ENCODE results near the gene NELFB. TPM values are rescaled to one million over a fixed set of nuclear protein-coding genes. Genes with fewer than 3 reads are reported as not detected.

The NELFB gene
- total and polyA plus RNA-seq, 9 of the 15 experiments (the other 6 are each of a cell fraction or from before 2014, with no cell fraction given): 0.24 to 84.0 (median 29.7) TPM

DNA sequence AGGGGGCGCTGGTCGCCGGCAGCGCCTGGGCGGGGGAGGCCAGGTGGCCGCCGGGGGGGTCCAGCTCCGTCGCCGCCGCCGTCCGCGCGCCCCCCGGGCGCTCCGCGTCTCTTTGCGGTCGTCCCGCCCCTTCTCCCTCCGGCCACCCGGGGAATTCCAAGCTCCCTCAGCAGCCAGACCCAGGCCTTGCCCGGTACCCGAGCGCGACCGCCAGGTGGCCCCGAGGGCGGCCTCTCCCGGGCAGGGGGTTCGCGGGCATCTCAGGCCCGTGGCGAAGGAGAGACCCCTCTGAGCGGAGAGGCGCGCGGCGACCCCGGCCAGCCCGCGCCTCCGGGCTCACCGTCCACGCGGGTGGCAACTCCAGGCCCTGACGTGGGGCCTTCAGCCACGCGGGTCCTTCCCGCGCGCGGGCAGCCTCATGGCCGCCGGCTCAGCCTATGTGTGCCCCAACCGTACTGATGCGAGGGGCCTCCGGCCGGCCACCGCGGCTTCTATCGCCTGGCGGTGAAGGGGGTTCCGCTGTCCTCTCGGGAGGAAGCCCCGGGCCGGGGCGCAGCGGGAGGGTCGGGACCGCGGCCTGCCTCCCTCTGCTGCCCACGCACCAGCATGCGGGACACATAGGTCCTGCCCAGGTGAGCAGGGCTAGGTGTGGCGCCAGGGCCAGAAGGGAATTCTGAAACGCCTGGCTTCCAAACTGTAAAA, 47.5 kb downstream of the NELFB start (continued):
- no peak for TF ChIP-seq ZNF146 (CRISPR knock-in tag; IDR thresholded peaks at IDR 0.05; ENCODE audit: unreplicated experiment)
- TF ChIP-seq TCFL5 (CRISPR knock-in tag; conservative IDR thresholded peaks at IDR 0.05): no peak
- no peak for TF ChIP-seq ZNF384 (IDR thresholded peaks at IDR 0.05; ENCODE audit: low read depth, low read length)
- TF ChIP-seq CBFA2T2 (conservative IDR thresholded peaks at IDR 0.05): no peak
- TF ChIP-seq HNRNPL (IDR thresholded peaks at IDR 0.05; ENCODE audit: low read depth, low read length): peak; percentile 92
- no peak for TF ChIP-seq SRF (CRISPR knock-in tag; IDR thresholded peaks at IDR 0.05)
- peak; percentile 93 for TF ChIP-seq ZNF232 (CRISPR knock-in tag; IDR thresholded peaks at IDR 0.05)
- no peak for TF ChIP-seq CBX8 (IDR thresholded peaks at IDR 0.05; ENCODE audit: borderline replicate concordance, extremely low read depth, low read depth, low read length, poor library complexity, severe bottlenecking)
- TF ChIP-seq KLF10 (CRISPR knock-in tag; IDR thresholded peaks at IDR 0.05): no peak
- peak; percentile 63; the same call in 1 of the 2 replicates for TF ChIP-seq SMAD4 (CRISPR knock-in tag; conservative IDR thresholded peaks at IDR 0.05)
- no peak for TF ChIP-seq SREBF1 (IDR thresholded peaks at IDR 0.05; ENCODE audit: borderline replicate concordance, low read depth, low read length)
- TF ChIP-seq STAG1 (CRISPR knock-in tag; IDR thresholded peaks at IDR 0.05; ENCODE audit: borderline replicate concordance): peak; percentile 60
- TF ChIP-seq PHF21A (IDR thresholded peaks at IDR 0.05; ENCODE audit: borderline replicate concordance, low read depth): no peak
- TF ChIP-seq SP2 (IDR thresholded peaks at IDR 0.05; ENCODE audit: extremely low read depth, low read depth, low read length, poor library complexity, severe bottlenecking): no peak
- TF ChIP-seq ZNF354B (CRISPR knock-in tag; IDR thresholded peaks at IDR 0.05): no peak
- no peak for TF ChIP-seq ZNF551 (CRISPR knock-in tag; IDR thresholded peaks at IDR 0.05)
- peak; percentile 55; the same call in 1 of the 2 replicates for TF ChIP-seq ZNF12 (CRISPR knock-in tag; IDR thresholded peaks at IDR 0.05)
- TF ChIP-seq MTF1 (CRISPR knock-in tag; IDR thresholded peaks at IDR 0.05; ENCODE audit: borderline replicate concordance): no peak
- TF ChIP-seq ZNF197 (CRISPR knock-in tag; IDR thresholded peaks at IDR 0.05; ENCODE audit: low read depth): no peak
- no peak for TF ChIP-seq CREB1 (IDR thresholded peaks at IDR 0.05)
- TF ChIP-seq CREB1 (CRISPR knock-in tag; IDR thresholded peaks at IDR 0.05): peak; percentile 69
- TF ChIP-seq TFE3 (CRISPR knock-in tag; IDR thresholded peaks at IDR 0.05): no peak
- TF ChIP-seq MCM2 (IDR thresholded peaks at IDR 0.05; ENCODE audit: low read depth): no peak
- TF ChIP-seq ZNF3 (CRISPR knock-in tag; IDR thresholded peaks at IDR 0.05): no peak
- no peak for TF ChIP-seq ZNF717 (CRISPR knock-in tag; IDR thresholded peaks at IDR 0.05)
- no peak for TF ChIP-seq RBM17 (IDR thresholded peaks at IDR 0.05; ENCODE audit: borderline replicate concordance, low read depth, low read length)
- TF ChIP-seq NFRKB (IDR thresholded peaks at IDR 0.05; ENCODE audit: low read depth): peak; percentile 48; the same call in 1 of the 2 replicates
- no peak for TF ChIP-seq EP300 (IDR thresholded peaks at IDR 0.05; ENCODE audit: low read length)
- peak; percentile 72 for TF ChIP-seq RBFOX2 (IDR thresholded peaks at IDR 0.05; ENCODE audit: low read depth, low read length)
- TF ChIP-seq ASH1L (IDR thresholded peaks at IDR 0.05; ENCODE audit: borderline replicate concordance, low read depth, partially characterized antibody): no peak
